ENCODE data around the gene TJP3.

The TJP3 gene

GRCh38 chr19:3767050-3767449, 58.9 kb downstream of the TJP3 start:
- no peak overlapping the region for H3K4me2 ChIP-seq (ENCODE audit: low read length)

GRCh38 chr19:3768015-3768747, 60.0 kb downstream of the TJP3 start:
- H3K4me1 ChIP-seq (ENCODE audit: control insufficient read depth, low read length): peaks cover 3% of the 10 kb centered on the region
- H4K20me1 ChIP-seq (ENCODE audit: control insufficient read depth, insufficient read depth, low read depth, low read length): no peaks in the 10 kb centered on the region
- H3K4me3 ChIP-seq (ENCODE audit: low read length): no peak overlapping the region
- no peaks in the 10 kb centered on the region for H3K9me2 ChIP-seq (replicated peaks; ENCODE audit: control insufficient read depth, low read length)
- H3K9me3 ChIP-seq (ENCODE audit: control insufficient read depth, insufficient read depth, low read length): no peaks in the 10 kb centered on the region
- H3K4me2 ChIP-seq (ENCODE audit: low read length): no peak overlapping the region
- H3K36me3 ChIP-seq (ENCODE audit: control insufficient read depth, low read length): peaks cover 17% of the 10 kb centered on the region
- H3F3A ChIP-seq (ENCODE audit: control insufficient read depth, insufficient read depth): no peaks in the 10 kb centered on the region
- peaks cover 10% of the 10 kb centered on the region for H3K79me2 ChIP-seq (ENCODE audit: control insufficient read depth, low read length)
- no peaks in the 10 kb centered on the region for H3K27me3 ChIP-seq (ENCODE audit: control insufficient read depth, low read length)
- TF ChIP-seq CTCF (IDR thresholded peaks at IDR 0.05; ENCODE audit: low read depth, low read length, poor library complexity, severe bottlenecking): no peak
- no peak for TF ChIP-seq EZH2phosphoT487 (IDR thresholded peaks at IDR 0.05; ENCODE audit: borderline replicate concordance, low read length)
- no peak overlapping the region for H3K27ac ChIP-seq (ENCODE audit: low read depth, low read length)

More at GRCh38 chr19:3767050-3767449, 58.9 kb downstream of the TJP3 start:
- Histone ChIP-seq H3K27ac (ENCODE audit: low read depth, low read length) (no peak overlapping the region), H3K27me3 (ENCODE audit: control insufficient read depth, low read length) (no peaks in the 10 kb centered on the region), H4K20me1 (ENCODE audit: control insufficient read depth, insufficient read depth, low read depth, low read length) (no peaks in the 10 kb centered on the region), H3K79me2 (ENCODE audit: control insufficient read depth, low read length) (peaks cover 12% of the 10 kb centered on the region), H3K9me3 (ENCODE audit: control insufficient read depth, insufficient read depth, low read length) (no peaks in the 10 kb centered on the region), H3F3A (ENCODE audit: control insufficient read depth, insufficient read depth) (peaks cover 3% of the 10 kb centered on the region), H3K9me2 (replicated peaks; ENCODE audit: control insufficient read depth, low read length) (no peaks in the 10 kb centered on the region), H3K4me3 (ENCODE audit: low read length) (no peak overlapping the region), H3K4me1 (ENCODE audit: control insufficient read depth, low read length) (peaks cover 5% of the 10 kb centered on the region), H3K36me3 (ENCODE audit: control insufficient read depth, low read length) (peaks cover 17% of the 10 kb centered on the region)
- TF ChIP-seq CTCF (IDR thresholded peaks at IDR 0.05; ENCODE audit: low read depth, low read length, poor library complexity, severe bottlenecking): no peak
- TF ChIP-seq EZH2phosphoT487 (IDR thresholded peaks at IDR 0.05; ENCODE audit: borderline replicate concordance, low read length): no peak

GRCh38 chr19:3768748-3769099, 60.5 kb downstream of the TJP3 start:
- H3F3A ChIP-seq (ENCODE audit: control insufficient read depth, insufficient read depth): no peaks in the 10 kb centered on the region
- H3K79me2 ChIP-seq (ENCODE audit: control insufficient read depth, low read length): peaks cover 5% of the 10 kb centered on the region
- no peaks in the 10 kb centered on the region for H3K9me2 ChIP-seq (replicated peaks; ENCODE audit: control insufficient read depth, low read length)
- no peak overlapping the region for H3K27ac ChIP-seq (ENCODE audit: low read depth, low read length)
- H3K4me2 ChIP-seq (ENCODE audit: low read length): no peak overlapping the region
- H3K36me3 ChIP-seq (ENCODE audit: control insufficient read depth, low read length): peaks cover 17% of the 10 kb centered on the region
- no peaks in the 10 kb centered on the region for H4K20me1 ChIP-seq (ENCODE audit: control insufficient read depth, insufficient read depth, low read depth, low read length)
- no peaks in the 10 kb centered on the region for H3K4me1 ChIP-seq (ENCODE audit: control insufficient read depth, low read length)
- no peak for TF ChIP-seq EZH2phosphoT487 (IDR thresholded peaks at IDR 0.05; ENCODE audit: borderline replicate concordance, low read length)
- TF ChIP-seq CTCF (IDR thresholded peaks at IDR 0.05; ENCODE audit: low read depth, low read length, poor library complexity, severe bottlenecking): no peak
- H3K4me3 ChIP-seq (ENCODE audit: low read length): no peak overlapping the region
- H3K27me3 ChIP-seq (ENCODE audit: control insufficient read depth, low read length): no peaks in the 10 kb centered on the region
- no peaks in the 10 kb centered on the region for H3K9me3 ChIP-seq (ENCODE audit: control insufficient read depth, insufficient read depth, low read length)

Data from DOHH2 (cell line).